HCT116 (cell line): ENCODE measurements around the gene TIMM17A. TPM values are rescaled to one million over a fixed set of nuclear protein-coding genes. Genes with fewer than 3 reads are reported as not detected.

Experiments used
- ATAC-seq: fragments of 200-7000 bp; cut with Tn5 transposase; 2 replicates; pipeline ENCODE4 v1.9.1; 2020; ENCODE audit warnings: mild to moderate bottlenecking, moderate library complexity
- BruUV-seq: library from RNA; stranded (reverse); fragments of 400-500 nt; replicated peaks from 2 replicates; lab custom pipeline; 2021; lab: Mats Ljungman, UMichigan
- CTCF ChIA-PET: fragments of 300-600 bp; sonication (Branson Sonifier 250); formaldehyde crosslinking; loops from one replicate; lab custom pipeline; 2021; ENCODE audit warnings: antibody characterized with exemption; lab: Charles Lee
- POLR2A ChIA-PET: fragments of 300-600, 350-600 bp; sonication (Branson Sonifier 250); formaldehyde crosslinking; loops from one replicate; lab custom pipeline; 2021; ENCODE audit warnings: antibody characterized with exemption; lab: Charles Lee
- RAD21 ChIA-PET, 2 experiments: fragments of 300-600 bp; sonication (Branson Sonifier 250); formaldehyde crosslinking; loops; one replicate each; lab custom pipeline; 2023; ENCODE audit warnings: low total read pairs in 2 of 2; ENCODE audit not compliant: uncharacterized antibody in 2 of 2, unreplicated experiment in 2 of 2, low non-redundant PET in 1 of 2; lab: Charles Lee
- DNase-seq: peaks from one replicate; pipeline ENCODE4 v3.0.0-alpha.2; 2010; ENCODE audit warnings: low read depth, low spot score
- H2AFZ ChIP-seq: fragments of 200-600 bp; shearing (Covaris generic), sonication (generic); 2 replicates; pipeline ENCODE4 v1.6.1; 2017; ENCODE audit warnings: low read depth, mixed run types, mixed read lengths, antibody characterized with exemption, low read length; ENCODE audit not compliant: poor library complexity, severe bottlenecking
- H3K27ac ChIP-seq: 2 replicates; pipeline ENCODE4 v1.5.1; 2012; ENCODE audit warnings: low read depth, low read length
- H3K27me3 ChIP-seq: fragments of 200-600 bp; sonication (generic); 2 replicates; pipeline ENCODE4 v1.6.1; 2016; ENCODE audit warnings: mixed run types, low read length, mixed read lengths; ENCODE audit not compliant: insufficient read depth
- H3K36me3 ChIP-seq, 2 experiments: fragments of 200-500 bp in 1 of 2; fragments of 200-600 bp in 1 of 2; sonication (Bioruptor generic) in 1 of 2; sonication (generic) in 1 of 2; 2 replicates each; pipeline versions ENCODE4 v1.5.1 to v1.6.1; 2014 to 2016; ENCODE audit warnings: low read length in 2 of 2, inconsistent platforms in 1 of 2, mixed read lengths in 1 of 2, mixed run types in 1 of 2; ENCODE audit not compliant: insufficient read depth in 2 of 2, control insufficient read depth in 1 of 2
- H3K4me1 ChIP-seq, 2 experiments: fragments of 200-600 bp in 1 of 2; sonication (generic) in 1 of 2; 2 replicates each; pipeline versions ENCODE4 v1.5.1 to v1.6.1; 2012 to 2017; ENCODE audit warnings: low read length in 2 of 2, inconsistent platforms in 1 of 2, mild to moderate bottlenecking in 1 of 2, mixed read lengths in 1 of 2, mixed run types in 1 of 2, moderate library complexity in 1 of 2; ENCODE audit not compliant: insufficient read depth in 2 of 2, control insufficient read depth in 1 of 2
- H3K4me2 ChIP-seq: fragments of 200-600 bp; sonication (generic); 2 replicates; pipeline ENCODE4 v1.6.1; 2017; ENCODE audit warnings: mixed run types, low read length, mixed read lengths
- H3K4me3 ChIP-seq, 2 experiments: fragments of 200-600 bp in 1 of 2; sonication (generic) in 1 of 2; replicated peaks in 1 of 2; 2 replicates each; pipeline ENCODE4 v1.5.1; 2011 to 2016; ENCODE audit warnings: low read length in 2 of 2, control low read depth in 1 of 2, low read depth in 1 of 2, mild to moderate bottlenecking in 1 of 2, mixed read lengths in 1 of 2, mixed run types in 1 of 2
- H3K79me2 ChIP-seq: fragments of 200-600 bp; sonication (generic); 2 replicates; pipeline ENCODE4 v1.6.1; 2017; ENCODE audit warnings: mild to moderate bottlenecking, mixed run types, low read length, moderate library complexity, mixed read lengths; ENCODE audit not compliant: insufficient read depth
- H3K9ac ChIP-seq: fragments of 200-600 bp; sonication (generic); 2 replicates; pipeline ENCODE4 v1.6.1; 2016; ENCODE audit warnings: low read length, mixed read lengths
- H3K9me2 ChIP-seq: fragments of 200-600 bp; sonication (generic), shearing (Covaris generic); 2 replicates; pipeline ENCODE4 v1.6.1; 2017; ENCODE audit warnings: mixed run types, mild to moderate bottlenecking, moderate library complexity; ENCODE audit not compliant: insufficient read depth
- H3K9me3 ChIP-seq, 2 experiments: fragments of 200-500 bp in 1 of 2; fragments of 200-600 bp in 1 of 2; sonication (Bioruptor generic) in 1 of 2; sonication (generic) in 1 of 2; 2 replicates each; pipeline ENCODE4 v1.6.1; 2014 to 2017; ENCODE audit warnings: low read length in 2 of 2, mixed read lengths in 2 of 2, inconsistent platforms in 1 of 2, low read depth in 1 of 2, mild to moderate bottlenecking in 1 of 2, mixed run types in 1 of 2, moderate library complexity in 1 of 2; ENCODE audit not compliant: control insufficient read depth in 1 of 2, insufficient read depth in 1 of 2
- H4K20me1 ChIP-seq: fragments of 200-600 bp; sonication (generic), shearing (Covaris generic); 2 replicates; pipeline ENCODE4 v1.6.1; 2017; ENCODE audit warnings: mixed run types, mild to moderate bottlenecking, moderate library complexity; ENCODE audit not compliant: insufficient read depth
- CBX3 ChIP-seq: IDR thresholded peaks from 2 replicates; pipeline ENCODE4 v1.6.1; 2012; ENCODE audit warnings: low read depth
- EZH2phosphoT487 ChIP-seq: fragments of 200-600 bp; IDR thresholded peaks from 2 replicates; pipeline ENCODE4 v1.6.1; 2018; ENCODE audit warnings: antibody characterized with exemption, borderline replicate concordance
- JUND ChIP-seq: IDR thresholded peaks from 2 replicates; pipeline ENCODE4 v1.6.1; 2012
- POLR2A ChIP-seq: IDR thresholded peaks from 2 replicates; pipeline ENCODE4 v1.7.0; 2011; ENCODE audit warnings: borderline replicate concordance; ENCODE audit not compliant: insufficient read depth, insufficient read length; ENCODE audit errors: extremely low read depth
- POLR2AphosphoS5 ChIP-seq: IDR thresholded peaks from 2 replicates; pipeline ENCODE4 v1.6.1; 2011; ENCODE audit warnings: mild to moderate bottlenecking, low read depth, low read length, moderate library complexity
- SIN3A ChIP-seq: IDR thresholded peaks from 2 replicates; pipeline ENCODE4 v1.6.1; 2012; ENCODE audit warnings: low read depth
- SRF ChIP-seq: IDR thresholded peaks from 2 replicates; pipeline ENCODE4 v1.6.1; 2012; ENCODE audit warnings: low read depth
- YY1 ChIP-seq: IDR thresholded peaks from 2 replicates; pipeline ENCODE4 v1.6.1; 2011; ENCODE audit warnings: low read length, low read depth, moderate library complexity, mild to moderate bottlenecking; ENCODE audit not compliant: insufficient replicate concordance; ENCODE audit errors: extremely low read depth
- intact Hi-C: fragments of 100-400 bp; cut with micrococcal nuclease; formaldehyde crosslinking; loops from 2 replicates; pipeline ENCODE4 v1.10.0; 2022
- total RNA-seq: library from RNA; stranded (reverse); gene quantifications from one replicate; pipeline ENCODE4 v1.2.1, GENCODE V29; 2021; ENCODE audit not compliant: unreplicated experiment
- TF ChIP-seq, protein P1 (sequence below): IDR thresholded peaks from 2 replicates; pipeline ENCODE4 v1.6.1; 2012

TIMM17A gene
- total RNA-seq, 1 experiment from 2014 or later, result 100 TPM

DNA sequence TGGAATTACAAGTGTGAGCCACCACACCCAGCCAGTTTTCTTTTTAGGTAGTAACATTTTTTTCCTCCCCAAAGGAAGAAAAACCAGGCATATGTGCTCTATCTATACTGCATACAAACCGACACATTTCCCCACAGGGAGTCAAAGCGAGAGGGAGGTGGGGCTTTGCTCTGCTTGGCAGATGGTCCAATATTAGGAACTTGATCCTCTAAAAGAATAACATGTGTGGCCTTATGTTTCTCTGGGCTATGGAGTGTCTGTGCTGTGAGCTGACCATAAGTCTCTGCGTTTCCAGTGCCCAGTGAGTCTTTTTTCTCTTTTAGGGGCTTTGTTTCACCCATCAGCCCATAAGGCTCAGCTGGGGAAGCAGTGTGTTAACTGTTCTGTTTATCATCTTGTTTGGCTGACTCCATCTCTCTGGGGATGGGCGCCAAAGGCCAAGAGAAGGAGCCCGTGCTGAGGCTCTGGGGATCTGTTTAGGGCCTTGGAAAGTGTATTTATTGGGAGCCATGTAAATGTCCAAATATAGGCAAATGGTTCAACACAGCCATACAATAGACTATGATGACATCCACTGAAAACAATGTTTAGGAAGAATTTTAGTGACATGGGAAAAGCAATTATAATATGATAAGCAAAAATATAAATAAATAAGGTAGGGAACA, 29.2 kb upstream of the TIMM17A start:
- ChIA-PET CTCF (no interaction called here), POLR2A (no interaction called here), RAD21 (no interaction called here)
- Histone ChIP-seq H4K20me1 (no peaks in the 10 kb centered on the region), H3K9ac (no peak overlapping the region), H3K4me3 (no peak overlapping the region), H2AFZ (no peak overlapping the region), H3K4me1 (peaks cover 3 to 6% of the 10 kb centered on the region in 2 experiments; a peak in 3 of 4 replicates), H3K27ac (no peak overlapping the region), H3K4me2 (no peak overlapping the region)
- no peak for DNase-seq
- TF ChIP-seq EZH2phosphoT487, result no peak
- TF ChIP-seq JUND, result no peak
- no peak for TF ChIP-seq CBX3
- TF ChIP-seq POLR2AphosphoS5, result no peak
- TF ChIP-seq YY1, result no peak
- no peak for TF ChIP-seq SIN3A
- TF ChIP-seq SRF, result no peak
- TF ChIP-seq POLR2A, result no peak
- TF ChIP-seq, all 23 proteins: peak for 0
- no TSS peak for BruUV-seq
- Histone ChIP-seq H3K36me3 (no peaks in the 10 kb centered on the region), H3K27me3 (no peaks in the 10 kb centered on the region), H3K79me2 (no peaks in the 10 kb centered on the region), H3K9me3 (no peaks in the 10 kb centered on the region), H3K9me2 (no peaks in the 10 kb centered on the region)
- intact Hi-C loops, result no loop called here
- ATAC-seq, result no peak

- POLR2A ChIA-PET, result interaction anchor here (1.1 kb wide), 1 partner anchor 45 kb away, joined by 3 read pairs; no protein-coding TSS in a partner anchor
- TF ChIP-seq, protein P1, sequence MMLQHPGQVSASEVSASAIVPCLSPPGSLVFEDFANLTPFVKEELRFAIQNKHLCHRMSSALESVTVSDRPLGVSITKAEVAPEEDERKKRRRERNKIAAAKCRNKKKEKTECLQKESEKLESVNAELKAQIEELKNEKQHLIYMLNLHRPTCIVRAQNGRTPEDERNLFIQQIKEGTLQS, result no peak
- TF ChIP-seq, all 23 proteins: peak for 0
- Histone ChIP-seq H3K9ac (no peak overlapping the region), H3K4me1 (peaks cover 3 to 6% of the 10 kb centered on the region in 2 experiments; a peak in 2 of 4 replicates), H3K9me3 (no peaks in the 10 kb centered on the region), H3K36me3 (no peaks in the 10 kb centered on the region), H2AFZ (no peak overlapping the region), H3K79me2 (no peaks in the 10 kb centered on the region), H3K27ac (no peak overlapping the region), H4K20me1 (no peaks in the 10 kb centered on the region), H3K27me3 (no peaks in the 10 kb centered on the region), H3K4me2 (no peak overlapping the region), H3K9me2 (no peaks in the 10 kb centered on the region), H3K4me3 (no peak overlapping the region)
- ChIA-PET CTCF (no interaction called here), RAD21 (no interaction called here)
- ATAC-seq (no peak), DNase-seq (no peak)
- BruUV-seq, result no TSS peak
- intact Hi-C loops, result no loop called here
Observed at GRCh38 chr1:201928266-201928665, 27.0 kb upstream of the TIMM17A start.
